Keratinocyte (primary cell): Measurements from ENCODE around the gene ADAM15.

Experiments
- CTCF ChIP-seq, 3 experiments: IDR thresholded peaks in 1 of 3; conservative IDR thresholded peaks in 1 of 3; optimal IDR thresholded peaks in 1 of 3; 2 replicates in 2 of 3; 3 replicates in 1 of 3; pipeline versions ENCODE3 to v1.5.1; 2011; ENCODE audit warnings: low read length in 3 of 3, mild to moderate bottlenecking in 3 of 3, moderate library complexity in 2 of 3, control low read depth in 1 of 3, inconsistent platforms in 1 of 3; ENCODE audit not compliant: insufficient read depth in 2 of 3; ENCODE audit errors: extremely low read depth in 1 of 3
- EZH2 ChIP-seq: IDR thresholded peaks from one replicate; pipeline ENCODE4 v1.6.1; 2012; ENCODE audit warnings: inconsistent platforms, mild to moderate bottlenecking, low read length, moderate library complexity

- TF ChIP-seq CTCF (optimal IDR thresholded peaks at IDR 0.05 in 1 of 3, IDR thresholded peaks at IDR 0.05 in 1 of 3, conservative IDR thresholded peaks at IDR 0.05 in 1 of 3; ENCODE audit: extremely low read depth in 1 of 3, insufficient read depth in 2 of 3, low read length in 3 of 3) (no peak), EZH2 (no peak)
These were observed 48.5 kb upstream of the ADAM15 start, which contains the start of gene ZBTB7B for GRCh38 chr1:155002464-155003226.
